Measurements from ENCODE around the gene PHLDA1.

PHLDA1 gene

DNA sequence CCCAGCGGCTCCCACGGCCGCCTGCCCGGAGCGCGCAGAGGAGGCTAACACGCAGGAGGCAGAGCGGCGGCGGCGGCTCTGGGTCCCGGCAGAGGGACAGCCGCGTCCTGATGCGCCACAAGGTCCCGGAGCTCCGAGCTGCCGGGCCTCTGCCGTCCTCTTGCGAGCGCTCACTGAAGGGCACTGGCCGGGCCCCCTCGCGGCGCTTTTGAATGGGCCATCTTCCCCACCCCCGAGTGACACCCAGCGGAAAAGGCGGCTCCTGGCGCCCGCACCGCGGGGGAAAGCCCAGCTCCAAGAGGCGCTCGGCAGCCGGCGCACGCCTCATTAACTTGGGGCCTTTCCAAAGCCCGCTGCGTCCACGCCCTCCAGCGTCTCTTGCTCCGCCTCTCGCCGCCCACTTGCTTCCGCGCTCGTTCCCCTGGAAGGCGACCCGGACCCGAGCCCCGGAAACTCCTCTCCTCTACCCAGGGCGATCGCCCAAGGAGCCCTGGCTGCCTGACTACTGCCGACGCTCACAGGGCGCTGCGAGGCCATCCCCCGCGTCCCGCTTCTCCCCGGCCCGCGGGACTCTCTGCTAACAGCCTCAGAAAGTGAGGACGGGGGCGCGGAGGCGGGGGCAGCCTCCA lies at the start of gene PHLDA1:
Gene PHLDA1 (minus strand): TSS at position 363 of the 629 bp plus-strand sequence.
- DNase-seq: peak; percentile 85

DNA sequence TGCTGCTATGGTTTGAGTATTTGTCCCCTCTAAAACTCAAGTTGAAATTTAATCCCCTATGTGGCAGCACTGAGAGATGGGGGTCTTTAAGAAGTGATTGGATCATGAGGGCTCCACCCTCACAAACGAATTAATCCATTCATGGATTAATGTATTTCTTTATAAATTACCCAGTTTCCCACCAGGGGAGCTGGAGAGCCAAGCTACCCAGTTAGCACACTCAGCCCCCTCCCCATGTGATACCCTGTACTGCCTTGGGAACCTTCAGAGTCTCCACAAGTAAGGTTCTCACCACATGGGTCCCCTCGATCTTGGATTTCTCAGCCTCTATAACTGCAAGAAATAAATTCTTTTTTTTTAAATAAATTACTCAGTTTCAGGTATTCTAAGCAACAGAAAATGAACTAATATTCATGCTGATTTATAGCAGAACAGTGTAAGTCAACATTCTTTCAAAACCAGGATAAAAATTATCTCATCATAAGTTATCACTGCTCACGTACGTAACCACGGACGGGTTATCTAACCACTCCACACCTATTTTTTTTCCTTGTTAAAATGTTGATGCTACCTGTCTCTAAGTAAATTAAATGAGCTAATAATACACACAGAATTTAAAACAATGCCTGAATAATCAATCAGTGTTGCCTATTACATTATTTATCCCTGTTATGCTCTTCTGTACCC lies 49.3 kb upstream of the PHLDA1 start:
- DNase-seq: no peak

DNA sequence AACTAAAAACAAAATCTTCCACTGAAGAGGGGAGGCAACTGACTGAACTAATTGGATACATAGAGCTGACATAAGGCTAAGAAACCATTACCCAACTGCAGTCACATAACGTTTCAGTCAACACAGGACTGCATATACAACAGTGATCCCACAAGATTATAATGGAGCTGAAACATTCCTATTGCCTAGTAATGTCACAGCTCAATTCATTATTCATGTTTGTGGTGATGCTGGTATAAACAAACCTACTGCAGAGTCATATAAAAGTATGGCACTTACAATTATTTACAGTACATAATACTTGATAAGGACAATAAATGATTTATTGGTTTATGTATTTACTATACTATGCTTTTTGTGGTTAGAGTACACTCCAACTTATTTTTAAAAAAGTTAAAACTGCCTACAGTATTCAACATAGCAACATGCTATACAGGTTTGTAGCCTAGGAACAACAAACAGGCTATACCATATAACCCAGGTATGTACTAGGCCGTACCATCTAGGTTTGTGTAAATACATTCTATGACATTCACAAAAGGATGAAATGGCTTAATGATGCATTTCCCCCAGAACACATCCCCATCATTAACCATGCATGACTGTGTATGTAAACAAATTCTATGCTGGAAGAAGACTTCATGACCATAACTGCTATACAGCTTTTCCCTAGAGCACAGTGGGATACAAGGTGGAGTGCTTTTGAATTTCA lies 48.6 kb upstream of the PHLDA1 start:
- no peak for DNase-seq

DNA sequence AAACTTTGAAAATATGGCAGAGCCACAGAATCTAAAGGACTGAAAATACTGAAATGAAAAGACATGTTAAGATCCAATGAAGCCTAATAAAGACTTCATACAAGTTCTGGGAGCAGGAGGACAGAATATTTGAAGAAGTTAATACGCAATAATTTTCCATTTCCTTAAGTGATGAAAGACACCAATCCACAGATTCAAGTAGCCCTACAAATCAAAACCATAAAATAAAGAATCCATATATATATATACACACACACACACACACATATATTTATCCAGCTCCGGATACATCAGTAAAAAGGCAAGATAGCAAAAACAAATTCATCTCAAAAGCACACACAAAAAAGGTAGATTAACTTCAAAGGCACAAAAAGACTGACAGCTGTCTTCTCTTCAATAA lies 47.2 kb upstream of the PHLDA1 start:
- DNase-seq: no peak

DNA sequence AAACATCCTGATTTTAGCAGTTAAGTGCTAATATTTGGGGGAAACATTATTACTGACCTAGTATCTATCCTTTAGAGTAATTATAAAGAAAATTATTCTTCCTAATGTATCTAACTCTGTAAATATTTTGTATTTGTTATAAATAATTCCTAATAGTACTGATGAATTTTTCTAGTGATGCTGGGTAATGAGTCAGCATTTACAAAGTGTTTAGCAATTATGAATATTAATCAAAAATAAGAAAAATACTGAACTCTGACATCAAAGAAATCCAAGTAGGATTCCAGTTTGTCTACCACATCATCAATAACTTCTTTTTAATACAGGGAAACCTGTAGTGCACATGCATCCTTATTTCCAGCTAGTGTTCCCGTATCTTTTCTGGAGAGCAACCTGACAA lies 43.9 kb upstream of the PHLDA1 start:
- no peak for DNase-seq

DNA sequence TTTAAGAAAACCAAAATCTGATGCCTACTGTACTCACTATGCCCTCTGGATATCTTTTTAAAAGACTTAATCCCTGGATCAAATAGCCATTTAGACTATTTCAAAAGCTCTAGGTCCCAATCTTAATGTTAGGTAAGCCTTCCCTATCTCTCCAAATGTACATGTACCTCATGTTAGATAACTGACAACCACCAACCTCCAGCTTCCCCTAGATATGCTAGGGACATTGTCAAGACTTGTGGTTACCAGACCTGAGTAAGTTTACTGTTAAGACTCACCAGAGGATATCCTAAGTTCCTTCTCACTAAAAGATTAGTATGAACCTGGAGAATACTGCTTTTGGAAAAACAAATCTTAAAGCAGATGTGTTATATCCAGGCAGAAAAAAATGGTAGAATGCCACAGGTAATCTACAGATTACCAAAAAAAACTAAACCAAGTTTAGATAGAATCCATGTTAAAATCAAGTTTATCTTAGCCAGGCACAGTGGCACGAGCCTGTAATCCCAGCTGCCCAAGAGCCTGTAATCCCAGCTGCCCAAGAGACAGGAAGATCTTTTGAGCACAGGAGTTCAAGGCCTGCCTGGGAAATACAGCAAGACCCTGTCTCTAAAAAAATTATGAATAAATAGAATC lies 43.2 kb upstream of the PHLDA1 start:
- no peak for DNase-seq

DNA sequence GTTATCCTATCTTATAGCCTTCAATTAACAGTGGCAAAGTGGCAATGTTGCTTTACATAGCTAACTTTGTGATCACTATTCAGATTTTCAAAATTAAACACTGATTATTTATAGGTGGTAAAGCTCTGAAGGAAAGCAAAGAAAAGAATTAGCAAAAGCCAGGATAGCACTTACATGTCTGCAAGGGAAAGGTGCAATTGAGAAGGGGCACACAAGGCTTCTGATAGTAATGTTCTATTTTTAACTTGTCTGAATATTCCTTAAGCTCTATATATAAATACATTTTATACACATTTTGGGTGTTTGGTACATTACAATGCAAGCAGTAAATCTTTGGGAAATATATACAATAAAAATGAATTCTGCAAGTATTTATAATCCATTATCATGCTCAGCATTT lies 42.0 kb upstream of the PHLDA1 start:
- no peak for DNase-seq

DNA sequence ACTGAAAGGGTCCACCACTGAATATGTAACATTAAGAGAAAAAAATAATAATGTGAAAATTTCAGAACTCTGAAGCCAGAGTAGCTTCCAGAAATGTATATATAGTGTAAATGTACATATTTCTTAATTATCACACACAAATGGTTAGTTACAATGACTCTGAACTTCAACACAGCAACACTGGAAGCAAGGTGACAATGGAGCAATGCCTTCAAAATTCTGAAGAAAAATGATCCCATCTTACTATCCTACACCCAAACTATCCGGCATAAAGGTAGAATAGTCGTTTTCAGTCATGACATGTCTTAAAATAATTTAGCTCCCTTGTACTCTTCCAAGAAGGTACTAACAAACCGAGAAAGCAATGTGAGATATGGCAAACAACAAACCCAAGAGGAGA lies 41.0 kb upstream of the PHLDA1 start:
- DNase-seq: no peak

DNA sequence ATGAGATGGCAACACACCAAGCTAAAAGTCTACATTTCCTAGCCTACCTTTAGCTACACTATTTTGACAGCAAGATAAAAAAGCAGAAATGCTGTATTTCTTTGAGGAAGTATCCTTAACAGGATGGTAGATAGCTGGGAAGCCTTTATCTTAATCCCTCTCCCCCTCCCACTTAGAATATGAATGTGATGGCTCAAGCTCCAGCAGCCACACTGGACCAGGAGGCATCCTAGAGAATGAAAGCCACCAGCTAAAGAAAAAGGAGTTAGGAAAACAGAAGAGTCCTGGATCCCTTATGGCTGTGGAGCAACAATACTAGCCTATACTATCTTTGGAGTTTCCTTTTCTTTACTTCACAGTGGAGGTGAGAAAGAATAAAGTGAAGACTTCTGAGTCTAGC lies 37.8 kb upstream of the PHLDA1 start:
- DNase-seq: no peak

DNA sequence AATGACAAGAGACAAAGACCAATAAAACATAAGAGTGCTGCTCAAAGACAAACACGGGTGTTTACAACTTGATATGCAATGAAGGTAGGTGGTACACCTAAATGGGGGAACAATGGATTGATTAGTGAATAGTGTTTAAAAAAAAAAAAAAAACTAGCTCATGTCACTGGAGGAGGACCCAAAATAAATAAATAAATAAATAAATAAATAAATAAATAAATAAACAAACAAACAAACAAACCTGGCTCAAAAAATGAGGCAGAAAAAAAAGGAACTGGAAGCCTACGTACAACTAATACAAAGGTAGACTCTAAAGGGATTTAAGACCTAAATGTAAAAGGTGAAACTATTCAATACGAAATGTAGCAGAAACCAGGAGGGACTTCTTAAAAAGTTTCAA lies 34.3 kb upstream of the PHLDA1 start:
- DNase-seq: no peak

DNA sequence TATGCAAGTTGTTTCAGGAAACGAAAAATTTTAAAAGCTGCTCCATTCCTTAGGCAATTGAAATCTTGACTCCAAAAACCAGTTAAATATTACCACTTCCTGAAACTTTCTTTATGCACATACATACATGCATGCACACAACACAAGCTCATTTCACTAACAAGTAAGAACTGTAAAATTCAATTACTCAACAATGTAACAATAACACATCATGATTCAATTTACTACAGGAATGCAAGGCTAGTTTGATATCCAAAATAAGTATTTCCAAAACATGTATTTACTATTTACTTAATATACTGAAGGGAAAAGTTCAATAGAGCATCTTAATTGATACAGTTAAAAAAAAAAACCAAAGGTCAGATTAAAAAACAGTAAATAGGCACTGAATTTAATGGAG lies 33.3 kb upstream of the PHLDA1 start:
- DNase-seq: no peak

DNA sequence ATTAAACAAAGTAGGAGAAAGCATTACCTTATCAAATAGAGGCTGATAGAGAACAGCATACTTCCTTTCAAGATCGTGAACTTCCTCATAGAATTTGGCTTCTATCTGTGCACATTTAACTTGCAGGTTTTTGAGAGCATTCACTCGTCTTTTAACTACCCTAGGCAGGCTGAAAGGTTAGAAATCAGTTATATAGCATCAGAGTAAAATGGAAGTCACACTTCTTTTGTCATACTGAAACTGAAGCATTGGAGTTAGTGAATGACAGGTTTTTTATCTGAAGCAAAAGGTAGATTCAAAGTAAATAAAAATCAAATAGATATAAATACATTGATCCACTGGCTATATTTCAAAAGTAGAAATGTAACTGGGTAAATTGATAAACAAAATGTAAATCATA lies 28.5 kb upstream of the PHLDA1 start:
- DNase-seq: no peak

DNA sequence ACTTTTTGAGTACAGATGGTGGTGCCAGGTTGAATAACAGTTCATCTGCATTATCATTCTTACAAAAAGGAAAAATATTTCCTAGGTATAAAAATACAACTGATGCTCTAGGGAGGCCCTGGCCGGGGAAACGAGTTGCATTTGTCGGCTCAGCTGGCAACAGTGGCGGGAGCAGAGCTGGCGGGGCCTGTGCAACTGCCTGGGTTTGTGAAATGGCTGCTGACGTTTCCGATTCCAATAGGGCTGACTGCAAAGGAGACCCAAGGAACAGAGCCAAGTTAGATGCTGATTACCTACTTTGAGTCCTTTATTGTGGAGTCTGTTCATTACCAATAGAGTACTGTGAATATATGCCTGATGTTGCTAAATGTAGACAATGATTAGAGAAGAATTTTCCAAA lies 25.8 kb upstream of the PHLDA1 start:
- no peak for DNase-seq

DNA sequence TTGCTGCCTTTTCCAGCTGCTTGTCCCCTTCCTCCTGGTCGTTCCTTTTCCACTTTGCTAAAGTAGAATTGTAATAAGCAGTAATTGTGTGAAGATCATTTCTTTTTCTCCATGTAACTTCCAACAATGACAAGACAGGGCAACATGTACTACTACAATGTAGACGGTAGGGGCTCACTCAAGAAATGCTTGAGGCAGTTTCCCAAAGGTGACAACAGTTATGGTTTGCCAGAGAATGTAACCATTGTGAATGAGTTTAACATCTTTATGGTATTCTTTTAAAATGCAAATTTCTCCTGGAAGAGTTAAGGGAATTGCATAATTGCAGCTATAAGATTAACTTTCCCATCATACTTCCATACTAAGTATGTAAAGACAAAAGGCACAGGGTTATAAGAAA lies 23.8 kb upstream of the PHLDA1 start:
- no peak for DNase-seq

DNA sequence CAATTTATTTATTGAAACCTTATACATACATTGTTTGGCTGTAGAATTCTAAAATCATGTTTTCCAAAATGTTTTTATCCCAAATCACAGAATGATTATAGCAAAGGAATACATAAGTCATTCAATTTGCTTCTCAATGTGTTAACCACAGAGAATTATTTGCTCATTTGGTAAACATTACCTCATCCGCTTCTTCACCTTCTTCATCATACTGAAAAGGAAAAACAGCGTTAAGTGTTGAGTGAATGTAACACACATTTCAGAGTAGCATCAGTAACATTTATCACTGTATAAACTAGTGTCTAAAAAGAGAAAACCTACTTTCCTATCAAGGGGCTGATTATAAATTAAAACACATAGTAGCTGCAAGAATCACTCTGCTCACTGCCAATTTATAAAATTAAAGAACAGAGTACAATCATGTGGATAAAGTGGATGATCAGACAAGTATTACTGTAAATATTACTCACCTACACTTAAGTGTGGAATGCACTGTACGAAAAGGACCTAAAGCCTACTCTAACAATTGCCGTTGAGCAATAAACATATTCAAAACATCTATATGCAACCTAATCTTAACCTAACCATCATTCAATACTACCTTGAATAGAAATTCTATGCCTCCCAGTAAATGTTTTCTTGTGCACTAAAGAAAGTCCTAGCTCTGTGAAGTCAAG lies 18.1 kb upstream of the PHLDA1 start:
- DNase-seq: no peak

DNA sequence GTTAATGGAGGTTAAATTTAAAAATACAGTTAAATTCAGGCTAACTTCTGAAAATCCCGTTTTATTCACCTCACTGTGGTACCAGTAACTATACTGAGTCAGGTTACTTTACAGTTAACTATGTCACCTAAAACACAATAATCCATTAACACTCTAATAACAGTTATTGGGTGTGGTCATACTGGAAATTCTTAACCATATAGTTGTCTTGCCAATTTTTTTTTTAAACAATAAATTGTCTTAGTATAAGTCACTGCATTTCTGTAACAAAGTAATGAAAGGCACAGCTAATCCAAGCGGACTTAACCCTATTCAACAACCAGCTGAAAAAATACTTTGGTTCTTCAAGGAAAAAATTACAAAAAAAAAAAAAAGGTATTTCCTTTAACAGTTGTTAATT lies 16.2 kb upstream of the PHLDA1 start:
- no peak for DNase-seq

DNA sequence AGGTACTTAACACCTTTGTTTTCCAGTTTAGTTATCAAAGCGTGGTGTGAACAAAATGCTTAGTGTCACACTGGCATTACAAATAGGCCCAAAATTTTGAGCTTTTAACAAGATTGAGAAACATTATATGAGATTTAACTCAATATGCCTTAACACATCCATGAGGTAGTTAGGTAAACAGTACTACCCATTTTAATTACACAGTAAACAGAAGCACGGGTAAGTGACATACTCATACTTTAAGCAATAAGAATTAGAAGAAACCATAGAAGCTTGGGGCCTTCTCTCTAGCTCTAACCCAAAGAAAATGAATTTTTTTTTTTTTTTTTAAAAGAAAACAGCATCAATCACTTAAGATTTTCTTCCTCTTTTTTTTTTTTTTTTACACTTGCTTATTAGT lies 15.5 kb upstream of the PHLDA1 start:
- DNase-seq: no peak

DNA sequence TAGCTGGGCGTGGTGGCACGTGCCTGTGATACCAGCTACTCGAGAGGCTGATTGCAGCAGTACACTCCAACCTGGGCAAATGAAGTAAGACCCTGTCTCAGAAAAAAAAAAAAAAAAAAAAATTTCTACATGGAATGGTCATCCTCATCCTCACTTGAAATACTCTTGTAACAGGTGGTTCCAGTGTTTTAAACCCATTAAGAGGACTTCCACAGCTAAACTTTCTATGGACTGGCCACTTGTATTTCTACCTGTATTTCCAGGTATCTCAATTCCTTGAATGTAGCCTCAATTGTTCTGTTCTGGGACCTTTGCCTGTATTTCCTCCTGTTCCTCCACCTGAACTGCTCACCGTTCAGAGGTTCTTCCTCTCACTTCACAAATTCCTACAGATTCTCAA lies 11.8 kb upstream of the PHLDA1 start:
- no peak for DNase-seq

DNA sequence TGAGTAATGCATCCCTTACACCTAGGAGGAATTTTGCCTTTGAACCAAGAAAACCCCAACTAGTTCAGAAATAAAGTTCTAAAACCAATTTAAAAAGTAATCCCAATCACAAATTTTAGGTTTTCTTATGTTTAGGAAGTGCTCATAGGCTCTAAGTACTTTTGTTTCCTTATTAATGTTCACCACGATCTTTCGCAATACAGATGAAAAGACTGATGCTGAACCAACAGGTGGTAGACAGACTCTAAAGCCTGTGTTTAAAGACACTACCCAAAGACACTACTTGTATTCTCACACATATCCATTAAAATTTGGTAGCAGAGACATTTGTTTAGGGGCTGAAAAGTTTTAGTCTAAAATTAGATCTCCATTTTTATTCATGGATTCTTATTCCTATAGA lies 10.6 kb upstream of the PHLDA1 start:
- no peak for DNase-seq

DNA sequence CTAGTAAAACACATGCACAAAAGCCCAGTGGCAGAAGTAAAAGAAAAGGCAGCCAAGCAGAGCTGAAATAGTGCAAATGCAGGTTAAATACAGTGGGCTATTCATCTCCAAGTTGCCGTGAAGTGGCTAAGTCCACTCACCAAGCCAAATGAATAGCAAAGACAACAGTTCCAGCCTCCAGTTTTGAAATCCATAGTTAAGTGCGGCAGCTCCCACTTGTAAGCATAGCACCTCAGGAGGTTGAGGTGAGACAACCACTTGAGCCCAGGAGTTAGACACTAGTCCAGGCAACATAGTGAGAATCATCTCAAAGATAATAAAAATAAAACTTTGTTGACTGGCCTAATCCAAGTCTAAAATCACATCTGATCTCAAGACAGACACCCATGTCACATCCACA lies 9.8 kb upstream of the PHLDA1 start:
- no peak for DNase-seq

DNA sequence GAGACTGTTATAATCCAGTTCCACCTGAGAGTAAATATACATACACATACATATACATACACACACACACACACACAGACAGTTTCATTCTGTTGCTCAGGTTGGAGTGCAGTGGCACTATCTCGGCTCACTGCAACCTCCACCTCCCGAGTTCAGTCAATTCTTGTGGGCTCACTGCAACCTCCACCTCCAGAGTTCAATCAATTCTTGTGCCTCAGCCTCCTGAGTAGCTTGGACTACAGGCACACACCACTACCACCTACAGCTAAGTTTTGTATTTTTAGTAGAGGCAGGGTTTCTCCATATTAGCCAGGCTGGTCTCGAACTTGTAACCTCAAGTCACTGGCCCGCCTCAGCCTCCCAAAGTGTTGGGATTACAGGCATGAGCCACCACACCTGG lies 8.9 kb upstream of the PHLDA1 start:
- no peak for DNase-seq

DNA sequence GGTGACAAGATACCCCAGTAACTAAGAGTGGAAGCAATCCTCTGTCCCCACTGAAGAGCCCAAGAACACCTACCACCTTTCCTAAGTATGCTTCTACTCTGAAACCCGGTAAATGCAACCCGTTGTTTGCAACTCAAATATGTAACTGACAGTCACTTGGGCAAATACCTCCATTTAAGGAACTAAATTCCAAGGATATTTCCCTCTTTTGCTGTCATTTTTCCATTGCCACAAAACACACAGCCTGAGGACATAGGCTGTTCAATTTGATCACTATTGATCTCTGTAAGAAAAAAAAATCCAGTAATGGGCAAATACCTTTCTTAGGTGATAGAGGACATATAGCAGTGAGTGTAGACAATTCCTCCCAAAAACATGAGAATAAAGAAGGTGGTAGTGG lies 6.6 kb upstream of the PHLDA1 start:
- no peak for DNase-seq

All from NCI-H1694 treated with DMSO at 0.1 percent for 48 hours (cell line).